ENCODE measurements around the gene LCNL1. TPM values are rescaled to one million over a fixed set of nuclear protein-coding genes. Genes with fewer than 3 reads are reported as not detected.

The LCNL1 gene
- total RNA-seq, 1 donor from 2014 or later, result not detected

DNA sequence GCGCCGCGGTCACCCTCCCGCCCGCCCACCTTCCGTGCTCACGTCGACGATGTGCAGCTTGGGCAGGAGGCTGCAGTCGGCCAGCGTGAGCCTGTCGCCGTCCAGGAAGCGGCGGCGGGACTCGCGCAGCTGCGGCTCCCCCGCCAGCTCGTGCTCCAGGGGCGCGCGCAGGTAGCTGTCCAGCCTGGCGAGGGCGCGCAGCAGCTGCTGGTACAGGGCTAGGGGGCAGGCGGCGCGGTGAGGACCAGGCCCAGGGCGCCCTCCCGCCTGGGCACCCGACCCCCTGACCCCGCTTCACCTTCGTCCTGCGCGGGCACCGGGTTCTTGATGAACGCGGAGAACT lies 12.1 kb downstream of the LCNL1 start:
- H3K4me1 ChIP-seq, result peaks cover 12% of the 10 kb centered on the region
- TF ChIP-seq, protein P1, sequence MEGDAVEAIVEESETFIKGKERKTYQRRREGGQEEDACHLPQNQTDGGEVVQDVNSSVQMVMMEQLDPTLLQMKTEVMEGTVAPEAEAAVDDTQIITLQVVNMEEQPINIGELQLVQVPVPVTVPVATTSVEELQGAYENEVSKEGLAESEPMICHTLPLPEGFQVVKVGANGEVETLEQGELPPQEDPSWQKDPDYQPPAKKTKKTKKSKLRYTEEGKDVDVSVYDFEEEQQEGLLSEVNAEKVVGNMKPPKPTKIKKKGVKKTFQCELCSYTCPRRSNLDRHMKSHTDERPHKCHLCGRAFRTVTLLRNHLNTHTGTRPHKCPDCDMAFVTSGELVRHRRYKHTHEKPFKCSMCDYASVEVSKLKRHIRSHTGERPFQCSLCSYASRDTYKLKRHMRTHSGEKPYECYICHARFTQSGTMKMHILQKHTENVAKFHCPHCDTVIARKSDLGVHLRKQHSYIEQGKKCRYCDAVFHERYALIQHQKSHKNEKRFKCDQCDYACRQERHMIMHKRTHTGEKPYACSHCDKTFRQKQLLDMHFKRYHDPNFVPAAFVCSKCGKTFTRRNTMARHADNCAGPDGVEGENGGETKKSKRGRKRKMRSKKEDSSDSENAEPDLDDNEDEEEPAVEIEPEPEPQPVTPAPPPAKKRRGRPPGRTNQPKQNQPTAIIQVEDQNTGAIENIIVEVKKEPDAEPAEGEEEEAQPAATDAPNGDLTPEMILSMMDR (IDR thresholded peaks at IDR 0.05), result no peak
- TF ChIP-seq EZH2 (IDR thresholded peaks at IDR 0.05) (no peak), EZH2phosphoT487 (IDR thresholded peaks at IDR 0.05) (no peak)
- Mint-ChIP-seq H3K4me3 (no peak overlapping the region), H3K4me1 (peaks cover 10% of the 10 kb centered on the region), H3K27me3 (ENCODE audit: insufficient read depth, low read depth) (peaks cover 22% of the 10 kb centered on the region), H3K36me3 (no peaks in the 10 kb centered on the region), H3K27ac (no peak overlapping the region), H3K9me3 (peaks cover 3% of the 10 kb centered on the region)
- DNase-seq (ENCODE audit: low spot score), result no peak
- H3K4me3 ChIP-seq, result no peak overlapping the region
- H4K20me1 ChIP-seq (ENCODE audit: low read depth), result peaks cover 8% of the 10 kb centered on the region
- H3K9me3 ChIP-seq (ENCODE audit: low read depth), result no peaks in the 10 kb centered on the region
- no peak overlapping the region for H2AFZ ChIP-seq (replicated peaks)
- peaks cover 21% of the 10 kb centered on the region for H3K27me3 ChIP-seq
- H3K36me3 ChIP-seq, result no peaks in the 10 kb centered on the region
- no peak overlapping the region for H3K9ac ChIP-seq
- peaks cover 10% of the 10 kb centered on the region for H3K79me2 ChIP-seq (ENCODE audit: low read depth)
- no peak overlapping the region for H3K27ac ChIP-seq
- peaks cover 20% of the 10 kb centered on the region for H3F3A ChIP-seq (ENCODE audit: low read depth)
- no peak overlapping the region for H3K4me2 ChIP-seq

- TF ChIP-seq, protein P1 (IDR thresholded peaks at IDR 0.05), result no peak
- no peak overlapping the region for H3K4me3 Mint-ChIP-seq
Measured at GRCh38 chr9:136995362-136995761, 12.6 kb downstream of the LCNL1 start.

GRCh38 chr9:136995772-136996311 lies 13.0 kb downstream of the LCNL1 start:
- H3K27ac ChIP-seq, result no peak overlapping the region
- Mint-ChIP-seq H3K36me3 (no peaks in the 10 kb centered on the region), H3K9me3 (no peaks in the 10 kb centered on the region), H3K4me3 (no peak overlapping the region), H3K27me3 (ENCODE audit: insufficient read depth, low read depth) (peaks cover 19% of the 10 kb centered on the region), H3K27ac (no peak overlapping the region), H3K4me1 (peaks cover 10% of the 10 kb centered on the region)
- no peak overlapping the region for H3K4me2 ChIP-seq
- DNase-seq (ENCODE audit: low spot score), result no peak
- H3K4me3 ChIP-seq, result no peak overlapping the region
- H2AFZ ChIP-seq (replicated peaks), result no peak overlapping the region
- H3K36me3 ChIP-seq, result no peaks in the 10 kb centered on the region
- H3K9ac ChIP-seq, result no peak overlapping the region
- H3F3A ChIP-seq (ENCODE audit: low read depth), result peaks cover 10% of the 10 kb centered on the region
- no peaks in the 10 kb centered on the region for H3K9me3 ChIP-seq (ENCODE audit: low read depth)
- H3K79me2 ChIP-seq (ENCODE audit: low read depth), result peaks cover 10% of the 10 kb centered on the region
- H4K20me1 ChIP-seq (ENCODE audit: low read depth), result peaks cover 8% of the 10 kb centered on the region
- TF ChIP-seq EZH2phosphoT487 (IDR thresholded peaks at IDR 0.05), result no peak
- no peak for TF ChIP-seq EZH2 (IDR thresholded peaks at IDR 0.05)
- TF ChIP-seq, protein P1 (IDR thresholded peaks at IDR 0.05), result no peak
- H3K4me1 ChIP-seq, result peaks cover 11% of the 10 kb centered on the region
- H3K27me3 ChIP-seq, result peaks cover 21% of the 10 kb centered on the region

More at GRCh38 chr9:136995362-136995761, 12.6 kb downstream of the LCNL1 start:
- no peaks in the 10 kb centered on the region for H3K9me3 ChIP-seq (ENCODE audit: low read depth)
- no peak overlapping the region for H2AFZ ChIP-seq (replicated peaks)
- H3K27ac Mint-ChIP-seq, result no peak overlapping the region
- peaks cover 23% of the 10 kb centered on the region for H3K27me3 Mint-ChIP-seq (ENCODE audit: insufficient read depth, low read depth)
- H3K27me3 ChIP-seq, result peaks cover 21% of the 10 kb centered on the region
- H3K4me1 Mint-ChIP-seq, result peaks cover 10% of the 10 kb centered on the region
- H3K36me3 ChIP-seq, result no peaks in the 10 kb centered on the region
- H3K9ac ChIP-seq, result no peak overlapping the region
- peaks cover 10% of the 10 kb centered on the region for H3K79me2 ChIP-seq (ENCODE audit: low read depth)
- peaks cover 11% of the 10 kb centered on the region for H3K4me1 ChIP-seq
- H3K4me3 ChIP-seq, result no peak overlapping the region
- no peak for DNase-seq (ENCODE audit: low spot score)
- peaks cover 15% of the 10 kb centered on the region for H3F3A ChIP-seq (ENCODE audit: low read depth)
- H4K20me1 ChIP-seq (ENCODE audit: low read depth), result peaks cover 8% of the 10 kb centered on the region
- no peak overlapping the region for H3K4me2 ChIP-seq
- H3K9me3 Mint-ChIP-seq, result peaks cover 3% of the 10 kb centered on the region
- H3K27ac ChIP-seq, result no peak overlapping the region
- H3K36me3 Mint-ChIP-seq, result no peaks in the 10 kb centered on the region
